ENCODE results near the gene ARIH2. TPM values are rescaled to one million over a fixed set of nuclear protein-coding genes. Genes with fewer than 3 reads are reported as not detected.
"Not testable (repeated sequence)": the region's sequence is repeated elsewhere in the genome, so short reads cannot be mapped to it uniquely, and the experiment has no call there.

The ARIH2 gene
- total RNA-seq, 2 experiments from 2014 or later: 96.1 to 99.1 TPM

GRCh38 chr3:48898383-48899234 is 20.0 kb upstream of the ARIH2 start, which contains the start of gene SLC25A20:
Gene SLC25A20, minus strand, starts transcription at chr3:48898882. Its CDS starts 88 bp downstream, at chr3:48898794.
- intact Hi-C loops (cut with micrococcal nuclease): loop anchor here (1.0 to 5.0 kb wide), 5 partner anchors 20 to 182 kb away; partner anchors contain the start of genes ARIH2, IP6K2, PRKAR2A and WDR6
- H3K27ac Mint-ChIP-seq: peak within 1 kb of the TSS; percentile 91
- DNase-seq: peak; percentile 94
- peaks cover 29% of the 10 kb centered on the region for H3K4me1 Mint-ChIP-seq (ENCODE audit: low read depth)
- no peaks in the 10 kb centered on the region for H3K9me3 Mint-ChIP-seq
- peak within 1 kb of the TSS; percentile 92 for H3K4me3 Mint-ChIP-seq
- no peaks in the 10 kb centered on the region for H3K36me3 Mint-ChIP-seq (ENCODE audit: low read depth)
- CTCF ChIA-PET: interaction anchor here (0.6 to 2.7 kb wide), 4 partner anchors 11 to 44 kb away, joined by 3 to 9 read pairs (median 8); partner anchors contain the start of gene ARIH2
- H3K27me3 Mint-ChIP-seq (ENCODE audit: low read depth): no peaks in the 10 kb centered on the region

GRCh38 chr3:48899273-48899672 is 19.4 kb upstream of the ARIH2 start:
- CTCF ChIA-PET: interaction anchor here (0.6 to 2.7 kb wide), 2 partner anchors 11 to 20 kb away, joined by 6 to 9 read pairs; partner anchors contain the start of gene ARIH2
- no peaks in the 10 kb centered on the region for H3K36me3 Mint-ChIP-seq (ENCODE audit: low read depth)
- no peaks in the 10 kb centered on the region for H3K9me3 Mint-ChIP-seq
- no peaks in the 10 kb centered on the region for H3K27me3 Mint-ChIP-seq (ENCODE audit: low read depth)
- intact Hi-C loops (cut with micrococcal nuclease): loop anchor here (1.0 to 5.0 kb wide), 4 partner anchors 33 to 182 kb away; partner anchors contain the start of genes IP6K2, PRKAR2A and WDR6
- DNase-seq: peak; percentile 39
- H3K4me3 Mint-ChIP-seq: peak overlapping the region; percentile 92
- peak overlapping the region; percentile 91 for H3K27ac Mint-ChIP-seq
- H3K4me1 Mint-ChIP-seq (ENCODE audit: low read depth): peaks cover 30% of the 10 kb centered on the region

DNA sequence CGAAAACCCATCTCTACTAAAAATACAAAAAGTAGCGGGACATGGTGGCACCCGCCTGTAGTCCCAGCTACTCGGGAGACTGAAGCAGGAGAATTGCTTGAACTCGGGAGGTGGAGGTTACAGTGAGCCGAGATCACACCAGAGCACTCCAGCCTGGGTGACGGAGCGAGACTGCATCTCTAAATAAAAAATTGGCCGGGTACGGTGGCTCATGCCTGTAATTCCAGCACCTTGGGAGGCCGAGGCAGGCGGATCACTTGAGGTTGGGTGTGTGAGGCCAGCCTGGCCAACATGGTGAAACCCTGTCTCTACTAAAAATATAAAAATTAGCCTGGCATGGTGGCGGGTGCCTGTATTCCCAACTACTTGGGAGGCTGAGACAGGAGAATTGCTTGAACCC is 11.6 kb upstream of the ARIH2 start:
- H3K27me3 Mint-ChIP-seq (ENCODE audit: low read depth); DNase-seq; CTCF ChIA-PET; H3K4me3 Mint-ChIP-seq; H3K4me1 Mint-ChIP-seq (ENCODE audit: low read depth); intact Hi-C loops (cut with micrococcal nuclease); H3K36me3 Mint-ChIP-seq (ENCODE audit: low read depth); H3K27ac Mint-ChIP-seq; H3K9me3 Mint-ChIP-seq: not testable (repeated sequence)

DNA sequence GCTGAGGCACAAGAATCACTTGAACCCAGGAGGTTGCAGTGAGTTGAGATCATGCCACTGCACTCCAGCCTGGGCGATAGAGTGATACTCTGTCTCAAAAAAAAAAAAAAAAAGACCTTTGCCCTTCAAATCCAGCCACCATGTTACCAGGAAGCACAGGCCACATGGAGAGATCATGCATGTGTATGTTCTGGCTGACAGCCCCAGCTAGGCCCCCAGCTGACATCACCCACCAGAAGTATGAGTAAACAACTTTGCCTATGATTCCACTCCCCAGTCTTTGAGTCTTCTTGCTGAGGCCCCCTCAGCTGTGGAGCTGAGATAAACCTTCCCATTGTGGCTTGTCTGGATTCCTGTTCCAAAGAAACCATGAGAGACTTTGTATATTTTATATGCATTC is 3.3 kb upstream of the ARIH2 start:
- peaks cover 19% of the 10 kb centered on the region for H3K4me1 Mint-ChIP-seq (ENCODE audit: low read depth)
- peaks cover 11% of the 10 kb centered on the region for H3K36me3 Mint-ChIP-seq (ENCODE audit: low read depth)
- DNase-seq: no peak
- H3K9me3 Mint-ChIP-seq: no peaks in the 10 kb centered on the region
- CTCF ChIA-PET: no interaction called here
- H3K27me3 Mint-ChIP-seq (ENCODE audit: low read depth): no peaks in the 10 kb centered on the region
- intact Hi-C loops (cut with micrococcal nuclease): loop anchor here (5.0 kb wide), 1 partner anchor 68 kb away; the partner anchor contains the start of gene PRKAR2A
- H3K27ac Mint-ChIP-seq: peak overlapping the region; percentile 57
- H3K4me3 Mint-ChIP-seq: no peak overlapping the region

DNA sequence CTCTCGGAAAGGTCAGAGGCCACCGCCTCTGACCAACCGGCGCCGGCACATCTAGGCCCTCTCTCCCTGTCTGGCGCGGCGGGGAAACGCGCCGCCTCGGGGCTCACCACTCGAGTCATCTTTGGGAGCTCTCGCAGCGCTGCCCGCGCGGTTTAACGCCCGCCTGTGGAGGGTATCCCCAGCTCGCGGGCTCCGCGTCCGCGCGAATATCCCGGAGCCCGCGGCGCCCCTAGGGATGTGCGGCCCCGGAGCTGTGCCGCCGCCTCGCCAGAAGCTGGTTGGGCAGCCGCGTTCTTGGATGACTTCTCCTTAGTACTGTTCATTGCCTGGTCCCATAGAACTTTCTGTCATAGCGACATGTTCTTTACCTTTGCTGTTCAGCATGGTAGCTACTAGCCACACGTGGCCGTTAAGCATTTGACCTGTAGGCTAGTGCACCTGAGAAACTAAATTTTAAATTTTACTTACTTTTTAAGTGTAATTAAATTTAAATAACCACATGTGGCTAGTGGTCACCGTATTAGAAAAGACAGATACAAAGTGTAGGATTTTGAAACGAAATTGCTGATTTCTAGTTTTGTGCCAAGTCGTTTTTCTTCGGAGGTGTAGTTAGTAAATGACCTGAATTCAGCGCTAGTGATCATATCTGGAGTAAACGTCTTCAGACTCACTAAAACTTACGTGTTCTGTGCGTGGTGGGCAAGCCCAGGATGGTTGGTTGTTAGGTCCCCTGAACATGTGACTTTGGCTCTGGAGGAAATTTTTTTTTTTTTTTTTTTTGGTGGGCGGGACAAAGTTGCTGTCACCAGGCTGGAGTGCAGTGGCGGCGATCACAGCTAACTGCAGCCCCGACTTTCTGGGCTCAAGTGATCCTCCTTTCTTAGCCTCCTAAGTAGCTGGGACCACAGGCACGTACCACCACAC is 835 bp downstream of the ARIH2 start:
- peak overlapping the region; percentile 98 for H3K4me3 Mint-ChIP-seq
- H3K27ac Mint-ChIP-seq: peak overlapping the region; percentile 100
- CTCF ChIA-PET: interaction anchor here (0.6 to 1.8 kb wide), 7 partner anchors 9 to 484 kb away, joined by 3 to 10 read pairs (median 4); partner anchors contain the start of gene SLC25A20
- intact Hi-C loops (cut with micrococcal nuclease): loop anchor here (1.0 to 5.0 kb wide), 3 partner anchors 69 to 102 kb away; partner anchors contain the start of gene PRKAR2A
- no peaks in the 10 kb centered on the region for H3K27me3 Mint-ChIP-seq (ENCODE audit: low read depth)
- DNase-seq: peak; percentile 61
- H3K4me1 Mint-ChIP-seq (ENCODE audit: low read depth): peaks cover 29% of the 10 kb centered on the region
- peaks cover 22% of the 10 kb centered on the region for H3K36me3 Mint-ChIP-seq (ENCODE audit: low read depth)
- H3K9me3 Mint-ChIP-seq: no peaks in the 10 kb centered on the region

DNA sequence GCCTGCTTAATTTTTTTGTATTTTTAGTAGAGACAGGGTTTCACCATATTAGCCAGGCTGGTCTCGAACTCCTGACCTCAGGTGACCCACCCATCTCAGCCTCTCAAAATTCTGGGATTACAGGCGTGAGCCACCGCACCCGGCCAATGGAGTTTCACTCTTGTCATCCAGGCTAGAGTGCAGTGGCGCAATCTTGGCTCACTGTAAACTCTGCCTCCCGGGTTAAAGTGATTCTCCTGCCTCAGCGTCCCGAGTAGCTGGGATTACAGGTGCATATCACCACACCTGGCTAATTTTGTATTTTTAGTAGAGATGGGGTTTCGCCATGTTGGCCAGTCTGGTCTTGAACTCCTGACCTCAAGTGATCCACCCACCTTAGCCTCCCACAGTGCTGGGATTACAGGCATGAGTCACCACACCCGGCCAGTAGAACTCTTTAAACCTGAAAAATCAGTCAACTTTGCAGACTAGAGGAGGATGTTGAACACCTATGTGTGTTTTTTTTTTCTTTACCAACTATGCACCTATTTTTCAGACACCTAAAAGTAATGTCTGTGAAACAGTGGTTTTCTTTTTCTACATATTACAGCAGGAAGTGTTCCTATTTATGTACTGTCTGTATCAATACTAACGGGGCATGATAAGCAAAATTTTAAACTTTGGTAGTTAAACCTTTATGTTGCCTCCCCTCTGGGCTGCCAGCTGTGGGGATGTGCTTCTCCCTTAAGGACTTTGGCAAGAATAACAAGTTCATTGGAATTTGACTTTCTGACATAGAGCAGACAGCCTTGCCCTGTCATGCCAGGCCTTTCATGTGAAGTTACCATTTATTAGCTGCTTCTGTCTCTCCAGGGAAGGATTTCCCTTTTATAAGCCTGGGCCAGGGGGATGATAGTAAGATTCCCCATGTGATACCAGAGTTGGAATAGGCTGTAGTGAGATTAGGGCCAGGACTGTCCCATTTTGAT is 8.1 kb downstream of the ARIH2 start:
- CTCF ChIA-PET: interaction anchor here (0.6 kb wide), 1 partner anchor 23 kb away, joined by 4 read pairs; no protein-coding TSS in a partner anchor
- Mint-ChIP-seq H3K4me1 (ENCODE audit: low read depth) (peaks cover 58% of the 10 kb centered on the region), H3K4me3 (no peak overlapping the region), H3K36me3 (ENCODE audit: low read depth) (peaks cover 48% of the 10 kb centered on the region), H3K9me3 (no peaks in the 10 kb centered on the region), H3K27me3 (ENCODE audit: low read depth) (no peaks in the 10 kb centered on the region), H3K27ac (peak overlapping the region; percentile 80)
- intact Hi-C loops (cut with micrococcal nuclease): no loop called here
- DNase-seq: peak; percentile 40

- intact Hi-C loops (cut with micrococcal nuclease): no loop called here
- Mint-ChIP-seq H3K4me3 (no peak overlapping the region), H3K4me1 (ENCODE audit: low read depth) (peaks cover 64% of the 10 kb centered on the region), H3K36me3 (ENCODE audit: low read depth) (peaks cover 51% of the 10 kb centered on the region), H3K9me3 (no peaks in the 10 kb centered on the region), H3K27ac (peak overlapping the region; percentile 80), H3K27me3 (ENCODE audit: low read depth) (no peaks in the 10 kb centered on the region)
- CTCF ChIA-PET: interaction anchor here (0.6 to 1.2 kb wide), 5 partner anchors 9 to 1105 kb away, joined by 3 to 5 read pairs (median 4); partner anchors contain the start of gene ARIH2
- no peak for DNase-seq
Measured at GRCh38 chr3:48927928-48928327, 9.3 kb downstream of the ARIH2 start.

DNA sequence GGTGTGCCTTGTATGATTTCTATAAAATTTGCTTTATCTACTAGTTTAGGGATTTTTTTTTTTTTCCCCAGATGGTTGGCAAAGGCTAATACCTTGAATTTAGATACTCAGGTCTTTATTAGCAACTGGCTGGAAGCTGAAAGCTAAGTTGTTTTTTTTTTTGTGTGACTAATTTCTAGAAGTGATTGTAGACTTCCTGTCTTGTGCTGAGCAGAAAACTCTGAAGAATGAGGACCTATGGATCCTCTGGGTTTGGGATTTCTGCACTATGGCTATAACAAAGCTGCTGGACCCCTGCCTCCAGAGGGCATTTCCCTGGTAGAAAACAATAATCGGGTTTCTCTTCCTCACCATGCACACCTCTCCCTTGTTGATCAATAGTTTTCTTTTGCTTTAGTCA is 10.0 kb downstream of the ARIH2 start:
- Mint-ChIP-seq H3K9me3 (no peaks in the 10 kb centered on the region), H3K36me3 (ENCODE audit: low read depth) (peaks cover 54% of the 10 kb centered on the region), H3K4me1 (ENCODE audit: low read depth) (peaks cover 65% of the 10 kb centered on the region), H3K4me3 (peak overlapping the region; percentile 1), H3K27ac (peak overlapping the region; percentile 80), H3K27me3 (ENCODE audit: low read depth) (no peaks in the 10 kb centered on the region)
- CTCF ChIA-PET: interaction anchor here (0.6 to 1.1 kb wide), 4 partner anchors 10 to 1105 kb away, joined by 3 to 5 read pairs (median 4); partner anchors contain the start of gene ARIH2
- no peak for DNase-seq
- intact Hi-C loops (cut with micrococcal nuclease): no loop called here

DNA sequence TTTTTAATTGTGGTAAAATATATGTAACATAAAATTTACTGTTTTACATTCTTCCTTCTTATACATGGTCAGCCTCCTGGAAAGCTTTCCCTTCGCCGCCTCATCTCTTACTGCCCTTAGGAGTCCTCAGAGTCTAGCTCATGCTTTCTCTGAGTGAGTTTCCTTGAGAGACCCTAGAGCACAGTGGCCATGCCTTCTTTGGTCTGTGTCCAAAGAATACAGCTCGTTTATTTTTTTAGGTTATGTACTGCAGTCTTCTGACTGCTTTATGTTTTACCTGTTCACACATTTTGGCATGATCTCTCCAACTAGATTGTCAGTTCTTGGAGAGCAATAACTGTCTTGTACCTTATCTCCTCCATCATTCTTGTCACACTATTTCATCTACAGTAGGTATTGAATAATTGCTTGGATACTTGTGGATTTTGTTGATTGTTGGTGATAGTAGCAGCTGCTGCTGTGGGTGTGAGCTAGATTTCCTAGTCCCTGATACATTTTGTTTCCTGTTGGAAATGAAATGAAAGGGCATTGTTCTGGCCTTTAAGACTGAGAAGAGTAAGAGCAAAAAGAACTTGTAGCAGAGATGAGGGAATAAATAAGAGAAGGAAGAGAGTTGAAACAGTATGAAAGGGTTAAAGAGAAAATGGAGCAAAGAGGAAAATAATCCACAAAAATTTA is 10.9 kb downstream of the ARIH2 start:
- Mint-ChIP-seq H3K4me3 (no peak overlapping the region), H3K36me3 (ENCODE audit: low read depth) (peaks cover 57% of the 10 kb centered on the region), H3K9me3 (no peaks in the 10 kb centered on the region), H3K27me3 (ENCODE audit: low read depth) (no peaks in the 10 kb centered on the region), H3K4me1 (ENCODE audit: low read depth) (peaks cover 71% of the 10 kb centered on the region), H3K27ac (peak overlapping the region; percentile 37)
- DNase-seq: no peak
- intact Hi-C loops (cut with micrococcal nuclease): loop anchor here (5.0 kb wide), 1 partner anchor 32 kb away; the partner anchor contains the start of gene SLC25A20
- CTCF ChIA-PET: interaction anchor here (0.6 kb wide), 2 partner anchors 26 to 58 kb away, joined by 3 to 7 read pairs; no protein-coding TSS in a partner anchor

DNA sequence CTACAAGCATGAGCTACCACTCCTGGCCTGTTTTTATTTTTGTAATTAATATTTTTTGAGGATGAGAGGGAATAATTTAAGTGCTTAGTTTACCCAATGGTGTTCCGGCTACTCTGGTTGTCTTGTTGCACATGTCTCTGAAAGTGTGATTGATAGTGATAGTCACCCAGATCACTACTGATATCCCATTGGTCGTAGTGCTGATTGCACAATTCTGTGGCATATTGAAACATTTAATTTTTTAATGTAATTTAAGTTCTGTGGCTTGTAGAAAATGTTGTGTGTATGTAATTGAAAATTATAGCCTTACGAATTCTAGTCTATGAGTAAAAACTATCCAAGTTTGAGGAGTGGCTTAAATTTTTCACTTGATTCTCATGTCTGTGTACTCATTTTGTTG is 11.9 kb downstream of the ARIH2 start:
- Mint-ChIP-seq H3K4me3 (no peak overlapping the region), H3K9me3 (no peaks in the 10 kb centered on the region), H3K4me1 (ENCODE audit: low read depth) (peaks cover 72% of the 10 kb centered on the region), H3K36me3 (ENCODE audit: low read depth) (peaks cover 56% of the 10 kb centered on the region), H3K27ac (no peak overlapping the region), H3K27me3 (ENCODE audit: low read depth) (no peaks in the 10 kb centered on the region)
- intact Hi-C loops (cut with micrococcal nuclease): loop anchor here (5.0 kb wide), 1 partner anchor 33 kb away; the partner anchor contains the start of gene SLC25A20
- CTCF ChIA-PET: interaction anchor here (0.5 to 1.0 kb wide), 2 partner anchors 21 to 119 kb away, joined by 3 to 4 read pairs; no protein-coding TSS in a partner anchor
- no peak for DNase-seq
